B cell (primary cell): Measurements from ENCODE around the gene AXL. TPM values are rescaled to one million over a fixed set of nuclear protein-coding genes. Genes with fewer than 3 reads are reported as not detected.

Experiments used
- ATAC-seq: fragments of 200-7000 bp; cut with Tn5 transposase; one replicate; pipeline ENCODE4 v1.10.0; 2021; ENCODE audit warnings: low read depth, mild to moderate bottlenecking, moderate number of reproducible peaks, moderate library complexity
- CTCF ChIA-PET: fragments of 350-600 bp; sonication (Branson Sonifier 250); formaldehyde crosslinking; loops from one replicate; lab custom pipeline; 2021; ENCODE audit warnings: antibody characterized with exemption, inconsistent platforms; lab: Charles Lee
- POLR2A ChIA-PET: fragments of 350-600 bp; sonication (Branson Sonifier 250); formaldehyde crosslinking; loops from one replicate; lab custom pipeline; 2021; ENCODE audit warnings: antibody characterized with exemption; lab: Charles Lee
- DNase-seq: peaks from one replicate; pipeline ENCODE4 v3.0.0; 2013
- H2AFZ ChIP-seq: 2 replicates; pipeline ENCODE4 v1.6.1; 2012; ENCODE audit warnings: mild to moderate bottlenecking, low read depth, low read length; ENCODE audit not compliant: insufficient read depth, poor library complexity, severe bottlenecking
- H3K27ac ChIP-seq, 2 donors: 1 replicate in 1 of 2; 2 replicates in 1 of 2; pipeline ENCODE4 v1.5.1; 2012 to 2013; ENCODE audit warnings: low read length in 2 of 2, mild to moderate bottlenecking in 2 of 2, moderate library complexity in 1 of 2
- H3K27me3 ChIP-seq, 4 experiments: fragments of 200-600 bp in 1 of 4; sonication (generic) in 1 of 4; replicated peaks in 1 of 4; 1 replicate in 2 of 4; 2 replicates in 2 of 4; pipeline versions ENCODE4 v1.6.1 to v1.7.0; 2013 to 2016; ENCODE audit warnings: low read length in 3 of 4, mild to moderate bottlenecking in 2 of 4, mixed read lengths in 1 of 4, moderate library complexity in 1 of 4; ENCODE audit not compliant: insufficient read depth in 4 of 4, control insufficient read depth in 3 of 4; ENCODE audit errors: control extremely low read depth in 1 of 4
- H3K36me3 ChIP-seq, 2 experiments: replicated peaks in 1 of 2; 1 replicate in 1 of 2; 2 replicates in 1 of 2; pipeline versions ENCODE4 v1.6.1 to v1.7.1; 2013; ENCODE audit warnings: low read length in 1 of 2; ENCODE audit not compliant: insufficient read depth in 2 of 2, control insufficient read depth in 1 of 2; ENCODE audit errors: control extremely low read depth in 1 of 2, extremely low read depth in 1 of 2
- H3K4me1 ChIP-seq, 2 donors: fragments of 200-600 bp in 1 of 2; sonication (generic) in 1 of 2; 1 replicate in 1 of 2; 2 replicates in 1 of 2; pipeline versions ENCODE4 v1.5.1 to v1.6.1; 2013 to 2017; ENCODE audit warnings: low read length in 2 of 2; ENCODE audit not compliant: control insufficient read depth in 2 of 2, insufficient read depth in 2 of 2
- H3K4me2 ChIP-seq: replicated peaks from 2 replicates; pipeline ENCODE3; 2012; ENCODE audit warnings: mild to moderate bottlenecking, low read depth, low read length; ENCODE audit not compliant: poor library complexity, severe bottlenecking
- H3K4me3 ChIP-seq, 5 experiments: fragments of 200-600 bp in 1 of 5; sonication (generic) in 1 of 5; 1 replicate in 3 of 5; 2 replicates in 2 of 5; pipeline versions ENCODE4 v1.5.1 to v1.7.0; 2011 to 2016; ENCODE audit warnings: low read length in 4 of 5, mild to moderate bottlenecking in 4 of 5, low read depth in 2 of 5, control low read depth in 1 of 5, moderate library complexity in 1 of 5; ENCODE audit not compliant: insufficient read depth in 1 of 5; ENCODE audit errors: control extremely low read depth in 1 of 5, extremely low read depth in 1 of 5
- H3K79me2 ChIP-seq: fragments of 200-600 bp; sonication (generic); one replicate; pipeline ENCODE4 v1.6.0; 2016; ENCODE audit warnings: low read length; ENCODE audit not compliant: control insufficient read depth, insufficient read depth
- H3K9ac ChIP-seq: fragments of 200-600 bp; sonication (generic); 2 replicates; pipeline ENCODE4 v1.6.1; 2017; ENCODE audit warnings: mild to moderate bottlenecking, low read length, moderate library complexity
- H3K9me3 ChIP-seq, 3 donors: one replicate each; pipeline versions ENCODE4 v1.6.1 to v1.7.1; 2013; ENCODE audit warnings: low read length in 2 of 3; ENCODE audit not compliant: control insufficient read depth in 2 of 3, insufficient read depth in 1 of 3; ENCODE audit errors: control extremely low read depth in 1 of 3
- H4K20me1 ChIP-seq: 2 replicates; pipeline ENCODE4 v1.6.0; 2012; ENCODE audit warnings: mild to moderate bottlenecking, low read length; ENCODE audit not compliant: insufficient read depth, control insufficient read depth, poor library complexity, severe bottlenecking
- H3K27ac Mint-ChIP-seq: one replicate; pipeline ENCODE4 v1.8.0; 2021; ENCODE audit warnings: mixed read lengths
- H3K27me3 Mint-ChIP-seq: one replicate; pipeline ENCODE4 v1.8.0; 2021; ENCODE audit warnings: mixed read lengths
- H3K4me1 Mint-ChIP-seq: one replicate; pipeline ENCODE4 v1.8.0; 2021; ENCODE audit warnings: mixed read lengths
- H3K4me3 Mint-ChIP-seq: one replicate; pipeline ENCODE4 v1.8.0; 2021; ENCODE audit warnings: mixed read lengths
- H3K9me3 Mint-ChIP-seq: one replicate; pipeline ENCODE4 v1.8.0; 2022; ENCODE audit warnings: mixed read lengths; ENCODE audit not compliant: insufficient read depth
- EZH2 ChIP-seq: IDR thresholded peaks from 2 replicates; pipeline ENCODE4 v1.6.1; 2012; ENCODE audit warnings: borderline replicate concordance, low read depth, mild to moderate bottlenecking, moderate library complexity, low read length; ENCODE audit not compliant: insufficient read depth, poor library complexity, severe bottlenecking
- WGBS: methylation state at CpG from one replicate; pipeline ENCODE4 v1.1.5; 2013; ENCODE audit warnings: missing lambda C conversion rate; ENCODE audit not compliant: insufficient coverage; 5-methylcytosine and 5-hydroxymethylcytosine counted together
- intact Hi-C: fragments of 100-400 bp; cut with micrococcal nuclease; formaldehyde crosslinking; loops from one replicate; pipeline ENCODE4 v1.10.0; 2022
- polyA plus RNA-seq: library from polyadenylated mRNA; depleted of rRNA; stranded (reverse); fragments of >200 nt; gene quantifications from 2 replicates; pipeline ENCODE4 v1.2.3, GENCODE V29; 2012
- total RNA-seq, 2 donors: library from RNA; stranded (reverse); fragments of 120-200 nt in 1 of 2; gene quantifications; 1 replicate in 1 of 2; 2 replicates in 1 of 2; pipeline versions ENCODE4 v1.2.3 to v1.2.4, GENCODE V29; 2013 to 2022
- TF ChIP-seq, protein P1 (sequence below): fragments of 200-600 bp; IDR thresholded peaks from one replicate; pipeline ENCODE4 v1.8.0; 2022; ENCODE audit warnings: antibody characterized with exemption, mild to moderate bottlenecking

AXL gene
- total and polyA plus RNA-seq, 2 donors (not counting 1 experiment from before 2014, with no cell fraction given): not detected

DNA sequence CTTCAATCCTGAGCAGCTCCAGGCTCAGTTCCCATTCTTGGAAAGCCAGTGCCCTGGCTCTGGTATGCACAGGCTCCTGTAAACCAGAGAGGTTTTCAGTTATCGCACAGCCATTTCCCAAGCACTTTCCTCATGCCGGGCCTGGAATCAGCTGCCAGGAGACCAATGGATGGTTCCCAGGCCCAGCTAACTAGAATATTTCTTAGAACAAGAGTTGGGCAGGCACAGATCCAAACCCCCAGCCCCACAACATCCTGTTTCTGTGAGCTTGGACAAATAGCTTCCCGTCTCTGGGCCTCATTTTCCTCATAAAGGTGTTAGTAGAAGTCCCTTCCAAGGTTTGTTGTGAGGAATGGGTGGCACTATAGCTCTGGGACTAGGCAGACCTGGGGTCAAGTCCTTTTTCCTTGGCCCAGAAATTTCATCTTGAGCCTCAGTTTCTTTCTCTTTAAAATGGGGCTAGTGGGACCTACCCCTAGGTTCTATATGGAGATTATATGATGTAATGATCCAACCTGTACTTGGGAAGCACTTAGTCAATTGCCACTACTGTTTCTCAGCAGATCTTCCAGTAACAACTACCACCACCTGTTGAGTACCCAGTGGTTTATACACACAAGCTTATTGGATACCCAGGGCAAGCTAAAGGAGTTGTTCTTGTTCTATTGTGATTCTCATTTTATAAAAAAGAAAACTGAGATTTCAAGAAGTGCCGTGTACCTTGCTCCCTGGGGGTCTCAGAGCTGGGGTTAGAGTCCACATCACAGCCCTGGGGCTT is 85.9 kb downstream of the AXL start:
- Histone ChIP-seq H3K4me3 (no peak overlapping the region), H3K79me2 (peaks cover 38% of the 10 kb centered on the region), H3K9me3 (no peaks in the 10 kb centered on the region), H2AFZ (no peak overlapping the region), H3K4me2 (peak overlapping the region; percentile 0), H3K9ac (no peak overlapping the region), H3K27me3 (no peaks in the 10 kb centered on the region), H3K27ac (peak overlapping the region in 1 of 2 donors; percentile 100), H3K4me1 (peaks cover 72 to 86% of the 10 kb centered on the region in 2 donors), H4K20me1 (no peaks in the 10 kb centered on the region), H3K36me3 (peaks cover 5 to 63% of the 10 kb centered on the region in 2 experiments)
- TF ChIP-seq, protein P1, sequence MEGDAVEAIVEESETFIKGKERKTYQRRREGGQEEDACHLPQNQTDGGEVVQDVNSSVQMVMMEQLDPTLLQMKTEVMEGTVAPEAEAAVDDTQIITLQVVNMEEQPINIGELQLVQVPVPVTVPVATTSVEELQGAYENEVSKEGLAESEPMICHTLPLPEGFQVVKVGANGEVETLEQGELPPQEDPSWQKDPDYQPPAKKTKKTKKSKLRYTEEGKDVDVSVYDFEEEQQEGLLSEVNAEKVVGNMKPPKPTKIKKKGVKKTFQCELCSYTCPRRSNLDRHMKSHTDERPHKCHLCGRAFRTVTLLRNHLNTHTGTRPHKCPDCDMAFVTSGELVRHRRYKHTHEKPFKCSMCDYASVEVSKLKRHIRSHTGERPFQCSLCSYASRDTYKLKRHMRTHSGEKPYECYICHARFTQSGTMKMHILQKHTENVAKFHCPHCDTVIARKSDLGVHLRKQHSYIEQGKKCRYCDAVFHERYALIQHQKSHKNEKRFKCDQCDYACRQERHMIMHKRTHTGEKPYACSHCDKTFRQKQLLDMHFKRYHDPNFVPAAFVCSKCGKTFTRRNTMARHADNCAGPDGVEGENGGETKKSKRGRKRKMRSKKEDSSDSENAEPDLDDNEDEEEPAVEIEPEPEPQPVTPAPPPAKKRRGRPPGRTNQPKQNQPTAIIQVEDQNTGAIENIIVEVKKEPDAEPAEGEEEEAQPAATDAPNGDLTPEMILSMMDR: no peak
- no peak for TF ChIP-seq EZH2
- Mint-ChIP-seq H3K4me1 (peaks cover 73% of the 10 kb centered on the region), H3K4me3 (no peak overlapping the region), H3K27ac (peak overlapping the region; percentile 75), H3K9me3 (no peaks in the 10 kb centered on the region), H3K27me3 (no peaks in the 10 kb centered on the region)
- 100% methylated on average over 3 of the region's 4 CpGs for WGBS
- CTCF ChIA-PET: interaction anchor here (0.6 to 8.3 kb wide), 7 partner anchors 8 to 447 kb away, joined by 3 to 89 read pairs (median 8); partner anchors contain the start of genes HNRNPUL1 and TGFB1
- intact Hi-C loops: no loop called here
- DNase-seq: no peak
- ATAC-seq: no peak
- POLR2A ChIA-PET: interaction anchor here (1.1 kb wide), 1 partner anchor 41 kb away, joined by 3 read pairs; the partner anchor contains the start of gene HNRNPUL1
